Dedifferentiated amniotic fluid mesenchymal stem cell (primary cell): ENCODE results near the gene UQCRH.
"Not testable (repeated sequence)": the region's sequence is repeated elsewhere in the genome, so short reads cannot be mapped to it uniquely, and the experiment has no call there.

ENCODE experiments used
- DNase-seq: peaks from one replicate; pipeline ENCODE4 v3.0.0-alpha.2; 2016; ENCODE audit errors: extremely low spot score

Gene UQCRH

DNA sequence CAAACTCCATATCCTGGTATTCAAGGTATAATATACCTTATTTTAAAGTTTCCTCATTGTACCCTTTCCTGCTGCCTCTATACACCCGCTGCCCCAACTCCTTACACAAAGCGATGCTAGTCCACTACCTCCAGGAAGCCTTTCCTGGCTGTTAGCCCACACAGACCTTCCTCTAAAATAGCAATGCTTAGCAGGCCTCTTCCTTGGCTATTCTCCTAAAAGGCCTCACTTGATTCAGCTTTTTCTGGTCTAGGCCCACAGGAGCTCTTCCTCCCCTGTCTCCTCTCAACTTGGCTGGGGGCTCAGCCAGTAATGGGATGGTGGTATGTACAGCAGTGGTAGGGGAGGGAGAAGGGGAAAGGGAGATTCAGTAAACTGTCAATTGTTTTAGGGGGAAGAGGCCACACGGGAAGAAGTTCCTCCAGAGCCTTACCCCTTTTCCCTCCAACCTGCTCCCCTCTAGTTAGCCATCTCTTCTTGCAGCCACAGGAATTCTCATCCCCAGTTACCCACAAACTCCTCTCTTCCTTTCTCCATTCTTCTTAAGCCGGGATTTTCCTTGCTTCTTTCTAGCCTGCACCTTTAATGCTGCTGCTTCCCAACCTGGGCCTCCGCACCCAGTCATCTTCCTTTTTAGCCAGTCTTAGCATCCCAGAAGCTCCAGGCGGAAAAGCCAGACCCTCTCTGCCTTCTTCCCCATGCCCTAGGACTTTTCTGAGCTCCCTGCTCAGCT lies 2.7 kb upstream of the UQCRH start:
- DNase-seq: no peak

DNA sequence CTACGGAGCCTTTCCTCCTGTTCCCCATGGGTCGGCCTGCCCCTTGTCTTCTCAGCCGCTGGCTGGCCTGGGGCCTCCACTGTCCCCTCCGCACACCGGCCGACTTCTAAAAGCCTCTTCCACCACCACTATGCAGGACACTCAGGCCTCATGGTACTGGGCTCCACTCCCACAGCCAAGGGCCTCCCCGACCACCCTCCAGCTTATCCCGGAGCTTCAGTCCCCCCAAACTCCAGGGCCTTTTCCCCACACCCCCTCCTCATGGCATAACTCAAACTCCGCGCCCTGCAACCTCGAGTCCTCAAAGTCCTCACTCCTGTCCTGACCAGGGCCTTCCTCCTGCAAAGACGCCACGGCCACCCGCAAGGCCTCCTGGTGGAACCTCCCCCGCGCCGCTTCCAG lies 2.1 kb upstream of the UQCRH start:
- DNase-seq: no peak

DNA sequence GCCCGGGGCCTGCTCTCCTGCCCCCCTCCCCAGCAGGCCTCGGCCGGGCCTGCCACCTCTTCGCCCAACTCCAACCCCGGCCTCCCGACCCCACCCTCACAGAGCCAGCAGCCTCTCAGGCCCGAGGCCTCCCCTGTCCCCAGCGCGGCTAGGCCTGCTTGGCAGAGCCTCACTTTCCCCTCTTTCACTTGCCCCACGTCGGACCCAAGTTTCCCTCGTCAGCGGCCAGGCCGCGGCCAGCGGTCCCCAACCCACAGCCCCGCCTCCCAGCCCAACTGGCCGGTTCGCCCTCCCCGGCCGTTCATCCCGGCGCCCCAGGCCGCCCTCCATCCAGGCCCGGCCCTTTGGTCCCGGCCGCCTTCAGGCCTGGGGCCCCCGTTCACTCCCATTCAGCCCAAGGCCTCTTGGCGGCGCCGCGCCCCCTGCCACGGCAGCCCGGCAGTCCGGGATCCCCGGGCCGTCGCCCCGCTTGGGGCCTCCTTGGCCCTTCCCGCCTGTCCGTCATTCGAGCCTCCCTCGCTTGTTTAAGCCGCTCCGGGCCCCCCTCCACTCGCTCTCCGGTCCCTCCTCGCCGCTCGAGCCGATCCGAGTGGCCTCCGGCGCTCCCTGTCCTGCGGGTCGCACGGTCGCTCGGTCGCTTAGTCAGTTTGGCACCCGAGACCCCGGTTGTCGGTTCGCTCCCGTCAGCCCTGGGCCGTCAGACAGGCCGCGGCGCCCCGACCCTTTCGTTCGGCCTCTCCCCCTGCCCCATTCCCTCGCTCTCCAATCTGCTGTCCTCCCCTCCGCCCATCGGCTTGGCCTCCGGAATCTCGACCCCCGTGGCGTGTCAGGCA lies 1.5 kb upstream of the UQCRH start:
- peak; percentile 22 for DNase-seq

DNA sequence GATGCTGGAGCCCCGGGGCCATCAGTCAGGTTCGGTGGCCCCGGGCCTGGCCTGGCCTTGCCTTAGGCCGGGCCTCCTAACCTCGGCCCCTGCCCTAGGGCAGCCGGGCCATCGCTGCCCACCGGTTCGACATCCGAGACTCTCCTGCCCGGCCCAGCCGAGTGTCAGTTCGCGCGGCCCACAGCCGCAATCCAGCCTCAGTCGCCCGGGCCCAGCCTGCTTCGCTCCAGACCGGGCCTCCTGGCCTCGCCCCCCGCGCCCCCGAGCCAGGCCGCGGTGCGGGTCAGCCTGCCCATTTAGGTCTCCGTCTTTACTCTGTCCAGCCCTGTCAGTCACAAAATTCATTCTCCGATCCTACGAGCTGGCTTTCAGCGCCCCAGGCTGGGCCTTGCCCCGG lies 859 bp upstream of the UQCRH start:
- DNase-seq: no peak

DNA sequence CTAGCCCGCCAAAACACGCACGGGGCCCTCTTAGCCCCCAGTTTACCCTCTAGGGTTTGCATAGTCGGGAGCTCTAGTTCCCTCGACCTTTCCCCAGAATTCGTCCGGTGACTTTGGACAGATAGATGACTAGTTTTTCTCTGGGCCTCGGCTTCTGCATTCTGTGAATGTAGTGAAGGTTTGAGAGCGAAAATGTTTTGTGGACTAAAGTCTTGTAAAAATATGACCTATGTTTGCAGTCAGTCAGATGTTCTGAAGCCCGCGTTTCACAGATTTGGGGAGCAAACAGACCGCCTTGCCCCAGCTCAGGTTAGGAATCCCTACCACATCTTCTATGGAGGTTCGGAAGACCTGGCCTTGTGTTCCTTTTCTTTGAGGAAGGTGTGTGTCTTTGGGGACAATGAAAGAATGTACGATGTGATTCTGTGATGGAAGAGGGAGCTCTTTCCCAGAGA lies 401 bp downstream of the UQCRH start:
- DNase-seq: no peak

DNA sequence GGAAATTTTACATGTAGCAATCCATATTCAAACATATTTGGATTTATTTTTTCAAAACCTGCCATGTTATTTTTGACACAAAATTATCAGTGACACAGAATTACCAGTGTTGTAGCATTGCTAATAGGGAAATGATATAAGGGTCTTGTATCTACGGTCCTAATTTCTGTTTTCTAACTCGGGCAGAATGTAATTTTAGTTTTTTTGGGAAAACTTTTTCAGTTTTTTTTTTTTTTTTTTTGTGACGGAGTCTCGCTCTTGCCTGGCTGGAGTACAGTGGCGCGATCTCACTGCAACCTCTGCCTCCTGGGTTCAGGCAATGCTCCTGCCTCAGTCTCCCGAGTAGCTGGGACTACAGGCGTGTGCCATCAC lies 2.6 kb downstream of the UQCRH start:
- DNase-seq: no peak

DNA sequence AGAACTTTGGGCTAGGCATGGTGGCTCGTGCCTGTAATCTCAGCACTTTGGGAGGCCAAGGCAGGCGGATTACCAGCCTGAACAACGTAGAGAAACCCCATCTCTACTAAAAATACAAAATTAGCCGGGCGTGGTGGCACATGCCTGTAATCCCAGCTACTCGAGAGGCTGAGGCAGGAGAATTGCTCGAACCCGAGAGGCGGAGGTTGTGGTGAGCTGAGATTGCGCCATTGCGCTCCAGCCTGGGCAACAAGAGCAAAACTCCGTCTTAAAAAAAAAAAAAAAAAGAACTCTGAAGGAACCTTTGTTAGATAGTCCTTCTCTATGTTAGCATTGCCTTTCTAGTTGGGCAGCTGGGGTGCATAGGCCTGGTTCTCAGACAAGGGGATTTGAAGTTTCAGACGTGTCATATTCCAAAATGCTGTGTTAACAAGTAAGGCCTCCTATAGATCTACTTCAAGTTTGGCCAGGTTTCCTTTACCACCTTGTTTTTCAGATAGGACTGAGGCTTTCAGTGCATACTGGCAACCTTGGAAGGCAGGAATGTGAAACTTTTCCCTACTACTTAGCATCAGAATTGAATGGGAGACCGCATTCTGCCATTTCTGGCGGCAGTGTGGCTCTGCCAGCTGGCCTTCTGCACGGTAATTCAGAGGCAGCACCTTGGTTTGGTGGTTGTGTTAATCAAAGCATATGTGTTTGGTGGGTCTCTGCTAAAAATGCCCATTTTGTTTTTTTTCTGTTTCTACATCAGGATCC lies 6.1 kb downstream of the UQCRH start:
- no peak for DNase-seq

DNA sequence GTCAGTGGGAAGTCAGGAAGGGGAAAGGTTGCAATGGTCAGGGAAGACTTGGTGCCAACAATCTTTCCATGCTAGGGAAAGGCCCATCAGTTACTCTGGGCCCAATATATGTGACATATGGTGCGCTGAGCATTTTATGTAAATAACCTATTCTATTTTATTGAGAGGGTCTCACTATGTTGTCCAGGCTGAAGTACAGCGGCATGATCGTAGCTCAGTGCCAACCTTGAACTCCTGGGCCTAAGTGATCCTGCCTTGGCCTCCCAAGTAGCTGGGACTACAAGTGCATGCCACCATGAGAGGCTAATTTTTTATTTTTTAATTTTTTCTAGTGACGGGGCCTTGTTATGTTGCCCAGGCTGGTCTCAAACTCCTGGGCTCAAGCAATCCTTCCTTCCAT lies 6.8 kb downstream of the UQCRH start:
- no peak for DNase-seq

DNA sequence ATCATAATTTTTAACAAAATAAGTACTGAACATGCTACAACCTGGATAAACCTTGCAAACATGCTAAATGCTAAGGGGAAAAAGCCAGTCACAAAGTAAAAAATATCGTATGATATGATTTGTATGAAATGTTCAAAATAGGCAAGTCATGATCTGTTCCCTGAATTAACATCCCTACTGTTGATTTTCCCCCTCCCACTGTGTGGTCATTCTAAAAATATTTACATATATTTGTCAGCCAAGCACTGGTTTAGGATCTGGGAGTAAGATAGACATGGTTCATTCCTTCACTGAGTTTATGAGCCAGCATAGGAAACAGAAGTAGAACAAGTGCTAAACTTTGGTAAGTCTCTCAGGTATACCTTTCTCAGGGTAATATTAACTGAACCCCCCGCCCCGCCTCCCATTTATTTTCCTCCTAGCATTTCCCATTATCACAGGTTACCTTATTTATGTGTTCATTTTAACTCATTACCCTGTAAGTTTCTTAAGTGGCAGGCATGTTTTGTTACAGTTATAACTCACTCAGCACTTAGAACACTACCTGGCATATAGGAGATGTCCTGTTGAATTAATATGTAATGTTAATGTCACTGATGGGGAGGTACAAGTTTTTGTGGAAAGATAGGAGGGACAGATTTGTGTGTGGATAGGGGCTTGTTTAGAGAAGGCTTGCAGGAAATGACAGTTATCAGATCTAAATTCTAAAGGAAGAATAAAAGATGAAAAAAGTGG lies 12.3 kb downstream of the UQCRH start:
- peak; percentile 41 for DNase-seq

DNA sequence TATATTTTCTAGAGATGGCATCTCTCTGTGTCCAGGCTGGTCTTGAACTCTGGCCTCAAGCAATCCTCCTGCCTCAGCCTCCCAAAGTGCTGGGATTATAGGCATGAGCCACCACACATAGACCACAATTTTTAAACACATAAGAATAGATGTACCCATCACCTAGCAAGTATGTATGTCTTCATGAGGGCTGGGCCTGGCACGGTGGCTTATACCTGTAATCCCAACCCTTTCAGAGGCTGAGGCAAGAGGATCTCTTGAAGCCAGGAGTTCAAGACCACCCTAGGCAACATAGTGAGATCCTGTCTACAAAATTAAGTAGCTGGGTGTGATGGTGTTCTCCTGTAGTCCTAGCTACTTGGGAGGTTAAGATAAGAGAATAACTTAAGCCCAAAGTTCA lies 13.8 kb downstream of the UQCRH start:
- DNase-seq: no peak

DNA sequence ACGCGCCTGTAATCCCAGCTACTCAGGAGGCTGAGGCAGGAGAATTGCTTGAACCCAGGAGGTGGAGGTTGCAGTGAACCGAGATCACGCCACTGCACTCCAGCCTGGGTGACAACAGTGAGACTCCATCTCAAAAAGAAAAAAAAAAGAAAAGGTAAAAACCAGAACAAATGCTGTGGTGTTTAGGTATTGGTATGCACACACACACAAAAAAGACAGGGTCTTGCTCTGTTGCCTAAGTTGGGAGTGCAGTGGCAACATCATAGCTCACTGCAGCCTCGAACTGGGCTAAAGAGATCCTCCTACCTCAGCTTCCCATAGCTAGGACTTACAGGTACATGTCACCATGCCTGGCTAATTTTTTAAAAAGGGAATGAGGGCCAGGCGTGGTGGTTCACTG lies 15.8 kb downstream of the UQCRH start:
- DNase-seq: not testable (repeated sequence)

DNA sequence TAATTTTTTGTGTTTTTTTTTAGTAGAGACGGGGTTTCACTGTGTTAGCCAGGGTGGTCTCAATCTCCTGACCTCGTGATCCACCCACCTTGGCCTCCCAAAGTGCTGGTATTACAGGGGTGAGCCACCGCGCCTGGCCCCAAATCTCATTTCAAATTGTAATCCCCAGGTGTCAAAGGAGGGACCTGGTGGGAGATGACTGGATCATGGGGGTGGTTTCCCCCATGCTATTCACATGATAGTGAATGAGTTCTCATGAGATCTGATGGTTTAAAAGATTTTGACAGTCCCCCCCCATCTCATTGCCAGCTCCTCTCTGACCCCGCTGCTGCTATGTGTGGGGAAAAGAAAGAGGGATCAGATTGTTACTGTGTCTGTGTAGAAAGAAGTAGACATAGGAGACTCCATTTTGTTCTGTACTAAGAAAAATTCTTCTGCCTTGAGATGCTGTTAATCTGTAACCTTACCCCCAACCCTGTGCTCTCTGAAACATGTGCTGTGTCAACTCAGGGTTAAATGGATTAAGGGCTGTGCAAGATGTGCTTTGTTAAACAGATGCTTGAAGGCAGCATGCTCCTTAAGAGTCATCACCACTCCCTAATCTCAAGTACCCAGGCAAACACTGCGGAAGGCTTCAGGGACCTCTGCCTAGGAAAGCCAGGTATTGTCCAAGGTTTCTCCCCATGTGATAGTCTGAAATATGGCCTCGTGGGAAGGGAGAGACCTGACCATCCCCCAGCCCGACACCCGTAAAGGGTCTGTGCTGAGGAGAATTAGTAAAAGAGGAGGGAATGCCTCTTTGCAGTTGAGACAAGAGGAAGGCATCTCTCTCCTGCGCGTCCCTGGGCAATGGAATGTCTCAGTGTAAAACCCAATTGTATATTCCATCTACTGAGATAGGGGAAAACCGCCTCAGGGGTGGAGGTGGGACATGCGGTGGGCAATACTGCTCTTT lies 16.7 kb downstream of the UQCRH start:
- DNase-seq: not testable (repeated sequence)

DNA sequence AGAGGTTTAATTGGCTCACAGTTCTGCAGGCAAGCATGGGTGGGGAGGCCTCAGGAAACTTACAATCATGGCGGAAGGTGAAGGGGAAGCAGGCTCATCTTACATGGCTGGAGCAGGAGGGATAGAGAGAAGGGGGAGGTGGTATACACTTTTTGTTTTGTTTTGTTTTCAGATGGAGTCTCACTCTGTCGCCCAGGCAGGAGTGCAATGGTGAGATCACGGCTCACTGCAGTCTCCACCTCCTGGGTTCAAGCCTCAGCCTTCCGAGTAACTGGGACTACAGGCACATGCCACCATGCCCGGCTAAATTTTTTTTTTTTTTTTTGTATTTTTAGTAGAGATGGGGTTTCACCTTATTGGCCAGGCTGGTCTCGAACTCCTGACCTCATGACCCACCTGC lies 18.7 kb downstream of the UQCRH start:
- not testable (repeated sequence) for DNase-seq

DNA sequence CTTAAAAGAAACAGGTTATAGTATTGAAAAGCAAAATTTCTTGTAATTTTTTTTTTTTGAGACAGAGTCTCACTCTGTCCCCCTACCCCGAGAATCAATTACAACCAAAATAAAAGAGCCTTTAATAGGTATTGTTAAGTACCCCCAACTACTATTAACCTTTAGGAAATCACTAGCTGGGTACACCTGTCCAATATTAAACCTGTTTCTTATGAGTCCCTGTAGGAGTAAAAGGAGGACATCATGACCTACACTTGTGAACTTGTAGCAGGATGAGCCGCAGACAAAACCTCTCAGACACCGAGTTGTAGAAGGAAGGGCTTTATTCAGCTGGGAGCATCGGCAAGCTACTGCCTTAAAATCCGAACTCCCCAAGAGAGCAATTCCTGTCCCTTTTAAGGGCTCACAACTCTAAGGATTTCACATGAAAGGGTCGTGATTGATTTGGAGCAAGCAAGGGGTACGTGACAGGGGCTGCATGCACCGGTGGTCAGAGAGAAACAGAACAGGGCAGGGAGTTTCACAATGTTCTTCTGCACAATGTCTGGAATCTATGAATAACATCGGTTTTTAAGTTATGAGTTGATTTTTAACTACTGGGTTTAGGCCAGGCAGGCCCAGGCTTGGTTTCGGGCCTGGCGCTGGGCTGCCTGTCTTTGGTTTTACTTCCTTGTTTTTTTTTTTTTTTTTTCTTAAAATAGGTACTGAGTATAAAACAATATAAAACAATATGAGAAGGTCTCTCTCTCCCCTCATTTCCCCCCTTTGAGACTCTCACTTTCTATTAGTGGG lies 22.0 kb downstream of the UQCRH start:
- DNase-seq: not testable (repeated sequence)

DNA sequence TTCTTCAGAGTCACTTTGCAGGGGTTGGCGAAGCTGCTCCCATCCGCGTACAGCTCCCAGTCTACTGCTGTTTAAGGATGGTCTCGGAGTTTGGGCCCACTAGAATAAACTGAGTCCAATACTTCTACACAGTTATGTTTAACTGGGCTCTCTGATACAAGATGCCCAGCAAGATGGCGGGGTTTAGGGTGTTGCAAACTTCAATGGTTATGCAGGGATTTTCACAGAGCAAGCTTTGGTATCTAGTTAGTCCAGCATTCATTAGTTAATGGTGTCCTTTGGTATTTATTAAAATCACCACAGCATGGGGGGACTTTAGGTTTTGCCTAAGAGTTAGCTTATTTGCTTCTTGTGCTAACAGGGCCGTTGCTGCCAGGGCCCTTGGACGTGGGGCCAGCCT lies 24.7 kb downstream of the UQCRH start:
- not testable (repeated sequence) for DNase-seq

DNA sequence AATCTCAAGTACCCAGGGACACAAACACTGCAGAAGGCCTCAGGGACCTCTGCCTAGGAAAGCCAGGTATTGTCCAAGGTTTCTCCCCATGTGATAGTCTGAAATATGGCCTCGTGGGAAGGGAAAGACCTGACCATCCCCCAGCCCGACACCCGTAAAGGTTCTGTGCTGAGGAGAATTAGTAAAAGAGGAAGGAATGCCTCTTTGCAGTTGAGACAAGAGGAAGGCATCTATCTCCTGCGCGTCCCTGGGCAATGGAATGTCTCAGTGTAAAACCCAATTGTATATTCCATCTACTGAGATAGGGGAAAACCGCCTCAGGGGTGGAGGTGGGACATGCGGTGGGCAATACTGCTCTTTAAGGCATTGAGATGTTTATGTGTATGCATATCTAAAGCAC lies 26.3 kb downstream of the UQCRH start:
- DNase-seq: not testable (repeated sequence)

DNA sequence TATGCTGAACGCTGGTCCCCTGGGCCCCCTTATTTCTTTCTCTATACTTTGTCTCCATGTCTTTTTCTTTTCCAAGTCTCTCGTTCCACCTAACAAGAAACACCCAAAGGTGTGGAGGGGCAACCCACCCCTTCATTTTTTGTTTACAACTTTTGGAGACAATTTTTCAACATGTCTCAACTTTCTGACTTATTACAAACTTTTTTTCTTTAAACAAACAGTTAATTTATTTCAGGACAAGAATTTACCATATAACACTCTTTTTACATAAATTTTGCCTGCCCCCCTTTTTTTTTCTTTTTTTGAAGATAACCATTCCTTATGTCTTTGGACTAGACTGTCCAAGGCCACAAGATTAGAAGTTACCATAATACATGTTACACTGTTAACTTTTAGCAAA lies 26.9 kb downstream of the UQCRH start:
- DNase-seq: not testable (repeated sequence)

DNA sequence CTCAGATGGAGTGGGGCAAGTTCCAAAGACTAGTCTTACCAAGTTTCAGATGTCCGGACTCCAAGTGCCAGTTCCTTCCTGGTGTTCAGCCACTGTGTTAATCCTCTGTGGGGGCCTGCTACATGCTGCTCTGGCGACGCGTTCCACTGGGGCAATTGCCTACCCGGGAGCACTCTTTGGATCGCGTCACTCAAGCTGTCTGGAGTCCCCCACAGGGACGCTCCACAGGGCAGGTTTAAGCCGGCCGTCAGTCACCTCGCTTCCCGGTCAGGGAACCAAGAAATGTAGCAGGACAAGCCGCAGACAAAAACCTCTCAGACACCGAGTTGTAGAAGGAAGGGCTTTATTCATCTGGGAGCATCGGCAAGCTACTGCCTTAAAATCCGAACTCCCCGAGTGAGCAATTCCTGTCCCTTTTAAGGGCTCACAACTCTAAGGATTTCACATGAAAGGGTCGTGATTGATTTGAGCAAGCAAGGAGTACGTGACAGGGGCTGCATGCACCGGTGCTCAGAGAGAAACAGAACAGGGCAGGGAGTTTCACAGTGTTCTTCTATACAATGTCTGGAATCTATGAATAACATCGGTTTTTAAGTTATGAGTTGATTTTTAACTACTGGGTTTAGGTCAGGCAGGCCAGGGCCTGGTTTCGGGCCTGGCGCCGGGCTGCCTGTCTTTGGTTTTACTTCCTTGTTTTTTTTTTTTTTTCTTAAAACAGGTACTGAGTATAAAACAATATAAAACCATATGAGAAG lies 28.5 kb downstream of the UQCRH start:
- DNase-seq: not testable (repeated sequence)
